Tibial nerve (tissue), 4 donors: ENCODE results near the gene SYT17. TPM values are rescaled to one million over a fixed set of nuclear protein-coding genes. Genes with fewer than 3 reads are reported as not detected.
"Not testable (repeated sequence)": the region's sequence is repeated elsewhere in the genome, so short reads cannot be mapped to it uniquely, and the experiment has no call there.

Source experiments
- DNase-seq, 2 donors: peaks; one replicate each; pipeline ENCODE4 v3.0.0-alpha.2; 2019; ENCODE audit warnings: low spot score in 2 of 2
- H3K27ac ChIP-seq, 4 donors: fragments of 200-600 bp; sonication (generic) in 3 of 4; one replicate each; pipeline ENCODE4 v1.5.1; 2017 to 2019; ENCODE audit warnings: mild to moderate bottlenecking in 1 of 4
- H3K27me3 ChIP-seq, 2 donors: fragments of 200-600 bp; sonication (generic) in 1 of 2; one replicate each; pipeline versions ENCODE4 v1.5.1 to v1.6.0; 2017 to 2019
- H3K36me3 ChIP-seq, 3 donors: fragments of 200-600 bp; sonication (generic); one replicate each; pipeline ENCODE4 v1.5.1; 2018 to 2019
- H3K4me1 ChIP-seq, 4 donors: fragments of 200-600 bp; sonication (generic) in 3 of 4; one replicate each; pipeline ENCODE4 v1.5.1; 2017 to 2019
- H3K4me3 ChIP-seq, 4 donors: fragments of 200-600 bp; sonication (generic) in 3 of 4; one replicate each; pipeline ENCODE4 v1.5.1; 2017 to 2019; ENCODE audit warnings: mild to moderate bottlenecking in 1 of 4, moderate library complexity in 1 of 4
- H3K9me3 ChIP-seq, 4 donors: fragments of 200-600 bp; sonication (generic) in 3 of 4; one replicate each; pipeline ENCODE4 v1.5.1; 2017 to 2019
- CTCF ChIP-seq, 5 experiments: fragments of 200-600 bp in 3 of 5; fragments of 450-650 bp in 2 of 5; sonication (generic) in 3 of 5; IDR thresholded peaks; one replicate each; pipeline ENCODE4 v1.5.1; 2016 to 2019; ENCODE audit warnings: antibody characterized with exemption in 5 of 5, mild to moderate bottlenecking in 3 of 5, moderate library complexity in 2 of 5
- EP300 ChIP-seq, 2 donors: sonication (generic); formaldehyde crosslinking; IDR thresholded peaks; one replicate each; pipeline ENCODE4 v1.6.1; 2017; ENCODE audit warnings: antibody characterized with exemption in 2 of 2, mild to moderate bottlenecking in 1 of 2
- POLR2A ChIP-seq, 2 donors: fragments of 450-650 bp; IDR thresholded peaks; one replicate each; pipeline ENCODE4 v1.6.1; 2017; ENCODE audit warnings: antibody characterized with exemption in 2 of 2, mild to moderate bottlenecking in 2 of 2, moderate library complexity in 2 of 2
- WGBS, 2 donors: methylation state at CpG; one replicate each; pipeline ENCODE4 v1.1.5; 2018; 5-methylcytosine and 5-hydroxymethylcytosine counted together
- total RNA-seq, 4 donors: library from RNA; depleted of rRNA; stranded (reverse); fragments of >200 nt; gene quantifications; one replicate each; pipeline ENCODE4 v1.1.0, GENCODE V29; 2016

The SYT17 gene
- total RNA-seq, 4 donors from 2014 or later = 8.1 to 33.9 (median 12.7) TPM

- H3K4me1 ChIP-seq = no peaks in the 10 kb centered on the region
- no peak overlapping the region for H3K4me3 ChIP-seq
- no peak for TF ChIP-seq POLR2A (IDR thresholded peaks at IDR 0.05)
- H3K36me3 ChIP-seq = no peaks in the 10 kb centered on the region
- no peak for DNase-seq
- H3K27me3 ChIP-seq = no peaks in the 10 kb centered on the region
- no peaks in the 10 kb centered on the region for H3K9me3 ChIP-seq
- WGBS, 2 donors = 89 to 93% methylated on average over 6 of the region's 6 CpGs
- H3K27ac ChIP-seq = no peak overlapping the region
These were observed 14.4 kb downstream of the SYT17 start for GRCh38 chr16:19182481-19182880.

- H3K27ac ChIP-seq = peak overlapping the region in 1 of 4 donors; percentile 50
- no peaks in the 10 kb centered on the region for H3K4me1 ChIP-seq
- no peak overlapping the region for H3K4me3 ChIP-seq
- no peaks in the 10 kb centered on the region for H3K27me3 ChIP-seq
- DNase-seq = no peak
- 80 to 83% methylated on average over 6 of the region's 6 CpGs for WGBS, 2 donors
- H3K9me3 ChIP-seq = no peaks in the 10 kb centered on the region
- TF ChIP-seq CTCF (IDR thresholded peaks at IDR 0.05) = no peak
- no peak for TF ChIP-seq POLR2A (IDR thresholded peaks at IDR 0.05)
- TF ChIP-seq EP300 (IDR thresholded peaks at IDR 0.05) = no peak
- H3K36me3 ChIP-seq = no peaks in the 10 kb centered on the region
These were observed 15.1 kb downstream of the SYT17 start for GRCh38 chr16:19183187-19183586.

GRCh38 chr16:19184823-19185509, 16.9 kb downstream of the SYT17 start:
- DNase-seq = no peak
- 49 to 52% methylated on average over 9 of the region's 9 CpGs for WGBS, 2 donors
- Histone ChIP-seq H3K27me3 (no peaks in the 10 kb centered on the region), H3K4me1 (no peaks in the 10 kb centered on the region), H3K4me3 (no peak overlapping the region), H3K9me3 (no peaks in the 10 kb centered on the region), H3K27ac (peak overlapping the region in 1 of 4 donors; percentile 7), H3K36me3 (no peaks in the 10 kb centered on the region)
- no peak for TF ChIP-seq EP300 (IDR thresholded peaks at IDR 0.05)
- no peak for TF ChIP-seq POLR2A (IDR thresholded peaks at IDR 0.05)
- TF ChIP-seq CTCF (IDR thresholded peaks at IDR 0.05) = no peak

- no peak overlapping the region for H3K4me3 ChIP-seq
- no peaks in the 10 kb centered on the region for H3K27me3 ChIP-seq
- no peaks in the 10 kb centered on the region for H3K4me1 ChIP-seq
- H3K36me3 ChIP-seq = no peaks in the 10 kb centered on the region
- WGBS, 2 donors = 88 to 90% methylated on average over 8 of the region's 8 CpGs
- TF ChIP-seq POLR2A (IDR thresholded peaks at IDR 0.05) = no peak
- TF ChIP-seq CTCF (IDR thresholded peaks at IDR 0.05) = no peak
- no peak for TF ChIP-seq EP300 (IDR thresholded peaks at IDR 0.05)
- no peak overlapping the region for H3K27ac ChIP-seq
- no peaks in the 10 kb centered on the region for H3K9me3 ChIP-seq
- DNase-seq = no peak
These were observed 17.4 kb downstream of the SYT17 start for GRCh38 chr16:19185510-19185851.

- Histone ChIP-seq H3K9me3 (no peaks in the 10 kb centered on the region), H3K27ac (no peak overlapping the region), H3K4me3 (no peak overlapping the region), H3K27me3 (no peaks in the 10 kb centered on the region), H3K36me3 (no peaks in the 10 kb centered on the region), H3K4me1 (no peaks in the 10 kb centered on the region)
- DNase-seq = no peak
- 78 to 80% methylated on average over 6 of the region's 6 CpGs for WGBS, 2 donors
- TF ChIP-seq EP300 (IDR thresholded peaks at IDR 0.05) = no peak
- no peak for TF ChIP-seq CTCF (IDR thresholded peaks at IDR 0.05)
- no peak for TF ChIP-seq POLR2A (IDR thresholded peaks at IDR 0.05)
These were observed 18.4 kb downstream of the SYT17 start for GRCh38 chr16:19186408-19186807.

- 79 to 82% methylated on average over 3 of the region's 3 CpGs for WGBS, 2 donors
- DNase-seq, H3K9me3 ChIP-seq, H3K4me3 ChIP-seq, H3K4me1 ChIP-seq, H3K36me3 ChIP-seq, H3K27ac ChIP-seq, H3K27me3 ChIP-seq: not testable (repeated sequence)
These were observed 19.9 kb downstream of the SYT17 start for GRCh38 chr16:19187961-19188360.
